Measurements from ENCODE around the gene TM4SF4. TPM values are rescaled to one million over a fixed set of nuclear protein-coding genes. Genes with fewer than 3 reads are reported as not detected.

The TM4SF4 gene
- total and polyA plus RNA-seq, 2 donors (not counting 1 experiment from before 2014, with no cell fraction given), result not detected

- no peak overlapping the region for H3K27ac Mint-ChIP-seq
- Histone ChIP-seq H3K9me3 (ENCODE audit: control extremely low read depth in 1 of 3, control insufficient read depth in 2 of 3, insufficient read depth in 1 of 3, low read length in 2 of 3) (no peaks in the 10 kb centered on the region), H3K27ac (ENCODE audit: low read length in 2 of 2) (no peak overlapping the region), H3K79me2 (ENCODE audit: control insufficient read depth, insufficient read depth, low read length) (no peaks in the 10 kb centered on the region), H3K4me1 (ENCODE audit: control insufficient read depth in 2 of 2, insufficient read depth in 2 of 2, low read length in 2 of 2) (no peaks in the 10 kb centered on the region), H3K4me3 (ENCODE audit: control extremely low read depth in 1 of 5, extremely low read depth in 1 of 5, insufficient read depth in 1 of 5, low read depth in 2 of 5, low read length in 4 of 5) (no peak overlapping the region), H4K20me1 (ENCODE audit: control insufficient read depth, insufficient read depth, low read length, poor library complexity, severe bottlenecking) (no peaks in the 10 kb centered on the region), H3K9ac (ENCODE audit: low read length) (no peak overlapping the region), H2AFZ (ENCODE audit: insufficient read depth, low read depth, low read length, poor library complexity, severe bottlenecking) (no peak overlapping the region), H3K4me2 (replicated peaks; ENCODE audit: low read depth, low read length, poor library complexity, severe bottlenecking) (no peak overlapping the region), H3K36me3 (replicated peaks in 1 of 2; ENCODE audit: control extremely low read depth in 1 of 2, control insufficient read depth in 1 of 2, extremely low read depth in 1 of 2, insufficient read depth in 2 of 2, low read length in 1 of 2) (no peaks in the 10 kb centered on the region), H3K27me3 (replicated peaks in 1 of 4; ENCODE audit: control extremely low read depth in 1 of 4, control insufficient read depth in 3 of 4, insufficient read depth in 4 of 4, low read length in 3 of 4) (no peaks in the 10 kb centered on the region)
- ChIA-PET CTCF (no interaction called here), POLR2A (no interaction called here)
- WGBS (ENCODE audit: insufficient coverage), result 94% methylated on average over 2 of the region's 2 CpGs
- intact Hi-C loops (cut with micrococcal nuclease), result no loop called here
- H3K27me3 Mint-ChIP-seq, result peaks cover 23% of the 10 kb centered on the region
- H3K9me3 Mint-ChIP-seq (ENCODE audit: insufficient read depth), result no peaks in the 10 kb centered on the region
- no peak overlapping the region for H3K4me3 Mint-ChIP-seq
- no peak for ATAC-seq (ENCODE audit: low read depth)
- H3K4me1 Mint-ChIP-seq, result no peaks in the 10 kb centered on the region
- TF ChIP-seq EZH2 (IDR thresholded peaks at IDR 0.05; ENCODE audit: borderline replicate concordance, insufficient read depth, low read depth, low read length, poor library complexity, severe bottlenecking) (no peak), CTCF (IDR thresholded peaks at IDR 0.05) (no peak)
- DNase-seq, result no peak
Observed at GRCh38 chr3:149426325-149426724, 48.2 kb upstream of the TM4SF4 start.

GRCh38 chr3:149428087-149428486 lies 46.4 kb upstream of the TM4SF4 start:
- no peak overlapping the region for H2AFZ ChIP-seq (ENCODE audit: insufficient read depth, low read depth, low read length, poor library complexity, severe bottlenecking)
- no peaks in the 10 kb centered on the region for H3K79me2 ChIP-seq (ENCODE audit: control insufficient read depth, insufficient read depth, low read length)
- H3K27me3 ChIP-seq (replicated peaks in 1 of 4; ENCODE audit: control extremely low read depth in 1 of 4, control insufficient read depth in 3 of 4, insufficient read depth in 4 of 4, low read length in 3 of 4), result peaks cover 0 to 5% (median 1%) of the 10 kb centered on the region in 4 experiments
- no peak overlapping the region for H3K4me3 ChIP-seq (ENCODE audit: control extremely low read depth in 1 of 5, extremely low read depth in 1 of 5, insufficient read depth in 1 of 5, low read depth in 2 of 5, low read length in 4 of 5)
- CTCF ChIA-PET, result no interaction called here
- H3K36me3 ChIP-seq (replicated peaks in 1 of 2; ENCODE audit: control extremely low read depth in 1 of 2, control insufficient read depth in 1 of 2, extremely low read depth in 1 of 2, insufficient read depth in 2 of 2, low read length in 1 of 2), result no peaks in the 10 kb centered on the region
- DNase-seq, result no peak
- no peaks in the 10 kb centered on the region for H4K20me1 ChIP-seq (ENCODE audit: control insufficient read depth, insufficient read depth, low read length, poor library complexity, severe bottlenecking)
- H3K9me3 ChIP-seq (ENCODE audit: control extremely low read depth in 1 of 3, control insufficient read depth in 2 of 3, insufficient read depth in 1 of 3, low read length in 2 of 3), result no peaks in the 10 kb centered on the region
- Mint-ChIP-seq H3K4me3 (no peak overlapping the region), H3K27me3 (peaks cover 26% of the 10 kb centered on the region), H3K9me3 (ENCODE audit: insufficient read depth) (no peaks in the 10 kb centered on the region), H3K27ac (no peak overlapping the region), H3K4me1 (no peaks in the 10 kb centered on the region)
- no peaks in the 10 kb centered on the region for H3K4me1 ChIP-seq (ENCODE audit: control insufficient read depth in 2 of 2, insufficient read depth in 2 of 2, low read length in 2 of 2)
- POLR2A ChIA-PET, result no interaction called here
- no peak for ATAC-seq (ENCODE audit: low read depth)
- no CpG with 5 or more reads among the region's 2 CpGs for WGBS (ENCODE audit: insufficient coverage)
- H3K27ac ChIP-seq (ENCODE audit: low read length in 2 of 2), result no peak overlapping the region
- intact Hi-C loops (cut with micrococcal nuclease), result no loop called here
- H3K4me2 ChIP-seq (replicated peaks; ENCODE audit: low read depth, low read length, poor library complexity, severe bottlenecking), result no peak overlapping the region
- no peak overlapping the region for H3K9ac ChIP-seq (ENCODE audit: low read length)
- TF ChIP-seq CTCF (IDR thresholded peaks at IDR 0.05) (no peak), EZH2 (IDR thresholded peaks at IDR 0.05; ENCODE audit: borderline replicate concordance, insufficient read depth, low read depth, low read length, poor library complexity, severe bottlenecking) (no peak)

Data from B cell (primary cell).